GM10847 (cell line): ENCODE results near the gene MRPL53.

Experiments used
- POLR2A ChIP-seq: IDR thresholded peaks from 2 replicates; pipeline ENCODE4 v1.6.1; 2011; ENCODE audit not compliant: insufficient read length; ENCODE audit errors: extremely low read depth

MRPL53 gene

DNA sequence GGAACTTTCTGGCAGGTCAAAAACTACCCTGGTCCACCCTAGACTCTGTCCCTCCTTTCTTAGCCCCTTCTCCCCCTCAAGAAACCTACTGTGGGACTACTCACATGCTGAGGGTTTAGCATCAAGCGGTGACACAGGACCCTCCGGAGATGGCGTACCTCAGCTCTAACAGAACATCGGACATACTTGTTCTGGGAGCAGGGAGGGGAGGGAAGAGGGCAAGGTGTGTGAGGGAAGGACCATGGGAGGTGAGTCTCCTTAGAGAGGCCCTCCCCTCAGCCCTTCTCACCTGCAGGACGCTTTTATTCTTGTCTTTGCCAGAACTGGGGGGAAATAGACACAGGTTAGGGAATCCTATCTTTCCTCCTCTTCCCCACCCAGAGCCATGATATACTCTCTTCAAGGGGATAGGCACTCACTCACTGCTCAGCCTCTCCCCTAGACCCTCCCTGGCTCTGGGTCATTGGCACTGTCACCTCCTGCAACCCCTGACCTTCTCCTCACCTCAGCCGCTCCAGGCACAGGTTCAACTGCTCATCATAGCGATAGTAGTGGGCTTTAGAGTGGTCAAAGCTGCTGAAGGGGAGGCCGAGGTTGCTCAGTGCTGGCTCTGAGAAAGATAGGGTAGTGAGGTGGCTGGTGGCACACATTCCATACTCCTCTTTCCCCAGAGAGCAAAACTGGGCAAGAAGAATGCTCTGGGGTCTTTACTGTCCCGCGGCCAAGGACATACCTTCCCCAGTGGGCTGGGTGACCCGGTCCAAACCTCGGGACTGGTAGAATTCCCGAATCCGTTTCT, 33.2 kb upstream of the MRPL53 start:
- TF ChIP-seq POLR2A = no peak

DNA sequence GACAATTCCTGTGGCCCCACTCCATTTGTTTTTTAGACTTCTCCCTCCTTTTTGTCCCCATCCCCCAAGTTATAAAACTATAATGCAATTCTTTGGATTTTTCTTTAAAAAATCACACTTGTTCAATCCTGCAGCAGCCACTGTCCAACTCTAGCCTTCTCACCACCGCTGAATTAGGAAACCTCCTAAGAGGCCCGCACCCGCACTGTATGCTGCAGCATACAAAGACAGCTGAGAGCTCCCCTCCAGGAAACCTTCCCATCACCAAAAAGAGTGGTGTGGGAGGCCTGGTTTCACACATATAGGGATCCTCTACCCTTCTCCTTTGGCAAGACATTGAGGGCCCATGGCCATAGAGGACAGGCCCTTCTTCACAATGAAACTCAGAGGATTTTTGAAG, 32.1 kb upstream of the MRPL53 start:
- TF ChIP-seq POLR2A = no peak

DNA sequence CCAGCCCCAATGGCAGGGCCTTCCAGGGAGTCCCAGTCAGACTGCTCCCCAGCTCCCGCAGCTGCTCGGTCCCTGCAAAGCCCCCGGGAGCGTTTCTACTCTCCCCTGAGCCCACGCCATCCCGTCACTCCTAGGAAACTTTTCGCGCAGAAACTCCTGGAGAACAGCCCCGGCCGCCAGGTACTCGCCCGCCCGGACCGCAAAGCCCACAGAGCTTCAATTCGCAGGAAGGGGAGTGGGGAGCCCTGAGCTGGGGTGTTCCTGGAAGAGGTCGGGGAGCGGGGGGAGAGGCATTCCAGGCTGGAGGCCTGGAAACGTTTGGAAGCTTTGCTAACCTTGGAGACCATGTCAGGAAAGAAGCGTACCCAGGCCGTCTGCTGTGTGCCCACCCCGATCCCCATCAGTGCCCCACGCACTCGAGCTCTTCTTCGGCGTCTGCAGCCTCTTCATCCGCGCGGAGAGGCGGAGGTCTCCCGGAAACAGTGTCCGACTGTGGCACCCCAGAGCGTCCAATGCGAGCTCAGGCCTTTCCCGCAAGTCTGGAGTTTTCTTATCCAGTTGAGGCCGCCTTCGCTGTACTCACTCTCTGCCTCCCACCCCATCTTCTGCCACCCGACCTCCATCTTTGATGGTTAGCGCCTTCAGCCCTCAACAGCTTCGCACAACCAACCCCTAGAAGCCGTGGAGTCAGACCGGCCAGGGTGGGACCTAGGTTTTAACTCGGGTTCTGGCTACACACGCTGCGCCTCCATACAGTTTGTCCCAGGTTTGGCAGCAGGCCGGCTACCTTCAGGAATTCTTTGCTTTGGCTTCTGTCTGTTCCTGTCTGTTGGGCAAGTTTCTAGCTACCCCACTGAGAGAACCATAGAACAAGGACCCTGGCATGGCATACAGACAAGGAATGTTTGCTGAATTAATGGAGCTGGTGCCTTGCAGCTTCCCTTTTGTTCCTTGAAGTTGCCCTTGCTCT, 31.3 kb upstream of the MRPL53 start:
- TF ChIP-seq POLR2A = no peak

DNA sequence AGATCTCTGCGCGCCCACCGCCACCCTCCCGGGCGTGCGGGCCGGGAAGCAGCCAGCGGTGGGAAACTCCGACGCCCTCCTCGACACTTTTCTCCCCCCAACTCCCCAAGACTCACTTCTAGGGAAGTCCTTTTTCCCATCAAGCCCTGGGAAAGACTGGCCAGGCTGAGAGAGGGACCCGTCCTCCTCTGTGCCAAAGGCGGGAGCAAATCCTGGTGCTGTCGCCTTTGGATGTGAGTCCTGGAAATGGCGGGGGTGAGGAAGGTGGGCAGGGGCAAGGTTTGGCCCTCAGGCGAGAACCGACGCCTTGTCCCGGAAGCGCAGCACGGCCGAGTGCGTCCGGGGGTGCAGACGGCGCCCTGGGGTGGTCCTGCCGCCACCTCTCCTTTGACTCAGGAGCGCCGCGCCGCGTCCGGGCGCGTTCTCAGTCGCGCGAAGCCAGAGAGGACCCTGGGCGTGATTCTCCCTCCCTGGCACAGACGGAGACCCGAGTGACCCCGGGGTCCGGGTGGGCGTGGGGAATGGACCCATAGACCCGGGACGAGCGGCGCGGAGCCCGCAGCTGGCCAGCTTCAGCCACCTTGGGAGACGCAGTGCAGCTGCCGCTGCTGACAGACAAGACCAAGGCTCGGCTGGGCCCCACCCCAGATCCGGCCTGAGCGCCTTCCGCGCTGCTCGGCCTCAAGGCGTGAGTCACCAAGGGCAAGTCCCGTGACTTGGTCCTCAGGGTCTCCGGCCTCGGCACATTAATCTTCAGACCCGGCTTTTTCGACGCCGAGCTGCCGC, 30.4 kb upstream of the MRPL53 start:
- peak; percentile 42 for TF ChIP-seq POLR2A

DNA sequence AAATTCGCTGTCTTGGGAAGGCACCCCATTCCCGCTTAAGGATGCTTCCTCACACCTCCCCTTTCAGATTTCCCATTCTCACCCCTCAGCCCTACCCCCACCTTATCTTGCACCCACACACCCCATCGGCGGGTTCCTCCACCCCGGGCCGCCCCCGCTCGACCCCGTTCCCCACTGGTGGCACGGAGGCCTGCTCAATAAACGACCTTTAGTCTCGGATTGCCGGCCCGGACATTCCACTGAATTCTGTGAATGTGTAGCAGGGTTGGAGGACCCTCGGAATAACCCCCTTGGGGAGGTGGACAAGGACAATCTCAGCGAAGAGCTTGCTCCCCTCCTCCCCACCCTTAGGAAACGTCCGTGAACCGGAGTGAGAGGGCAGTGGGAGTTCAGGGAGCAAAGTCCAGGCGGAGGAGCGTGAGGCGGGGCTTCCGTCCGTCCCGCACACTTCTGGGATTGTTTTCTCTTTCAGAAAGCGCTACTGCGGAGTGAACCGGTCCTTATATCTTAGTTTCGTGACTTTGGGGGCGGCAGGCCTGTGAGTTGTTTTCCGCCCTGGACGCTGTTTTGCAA, 29.8 kb upstream of the MRPL53 start:
- no peak for TF ChIP-seq POLR2A

DNA sequence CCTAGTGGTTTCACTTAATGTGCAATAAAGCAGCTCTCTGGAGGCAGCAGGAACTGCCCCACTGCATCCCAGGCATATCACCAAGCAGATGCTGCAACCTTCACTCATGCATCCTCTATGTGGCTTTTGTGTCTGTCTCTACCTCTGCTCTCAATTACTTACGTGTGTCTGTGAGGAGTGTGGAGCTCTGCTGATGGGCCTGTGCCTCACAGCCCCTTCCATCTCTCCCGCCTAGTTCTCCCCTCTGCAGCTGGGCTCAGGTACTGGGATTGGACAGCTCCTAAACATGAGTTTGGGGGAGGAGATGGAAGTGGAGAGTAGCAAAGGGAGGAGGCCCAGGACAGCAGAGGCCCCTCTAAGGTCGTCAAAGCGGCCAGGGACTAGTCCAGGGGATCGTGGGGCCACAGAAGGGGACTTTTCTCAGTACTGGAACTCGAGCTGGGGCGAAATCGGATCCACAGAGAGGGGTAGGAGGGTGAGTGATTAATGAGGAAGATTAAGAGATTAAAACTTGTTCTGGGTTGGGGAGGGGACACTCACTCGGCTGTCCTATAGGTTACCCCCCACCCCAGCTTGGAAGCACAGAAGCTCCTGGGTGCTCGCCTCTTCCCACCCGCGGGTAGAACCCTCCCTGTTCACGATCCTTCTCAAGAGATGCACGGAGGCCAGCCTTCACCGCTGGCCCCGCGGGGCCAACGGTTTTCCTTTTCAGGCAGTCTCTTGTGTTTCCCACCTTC, 29.0 kb upstream of the MRPL53 start:
- no peak for TF ChIP-seq POLR2A

DNA sequence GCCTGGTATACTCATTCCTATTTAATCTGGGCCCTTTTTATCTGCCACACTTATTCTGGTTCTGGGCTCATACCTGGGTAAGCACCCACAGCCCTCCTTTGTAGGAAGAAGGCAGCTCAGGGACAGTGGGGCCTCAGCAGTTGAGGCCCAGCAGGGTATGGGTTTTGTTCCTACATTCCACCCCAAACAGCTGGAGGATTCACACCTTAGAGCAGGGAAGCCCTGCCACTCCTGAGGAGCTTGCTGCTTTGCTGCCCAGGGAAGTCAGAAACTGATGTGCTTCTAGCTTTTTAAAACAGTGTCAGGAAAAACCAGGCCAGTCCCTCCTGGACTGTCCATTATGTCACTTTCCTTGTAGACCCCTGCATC, 28.1 kb upstream of the MRPL53 start:
- no peak for TF ChIP-seq POLR2A

DNA sequence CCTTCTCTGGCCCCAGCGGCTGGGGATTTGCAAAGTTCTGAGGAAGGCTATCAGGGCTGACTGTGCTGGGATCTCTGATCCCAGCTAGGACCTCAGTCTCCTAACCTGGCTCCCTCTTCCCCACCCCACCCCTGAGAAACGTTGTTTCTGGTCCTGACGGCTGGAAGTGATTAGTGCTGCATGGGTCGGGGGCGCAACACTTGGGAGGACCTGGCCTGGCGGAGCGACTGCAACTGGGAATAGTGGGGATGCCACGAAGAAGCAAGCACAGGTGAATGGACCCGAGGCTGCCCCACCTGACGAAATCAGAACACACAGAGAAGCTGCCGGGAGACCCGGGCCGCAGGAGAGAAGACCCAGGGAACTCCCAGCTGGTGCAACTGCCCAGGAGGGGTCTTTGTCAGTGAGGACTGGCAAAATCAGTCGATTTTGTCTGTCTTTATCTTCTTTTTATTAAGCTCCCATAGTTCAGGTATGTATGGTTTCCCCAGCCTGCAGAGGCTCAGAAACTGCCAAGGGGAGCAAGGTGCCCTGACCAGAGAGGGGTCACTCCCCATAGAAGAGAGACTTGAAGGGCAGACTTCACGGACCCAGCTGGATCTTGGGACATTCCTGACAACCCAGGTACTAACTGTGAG, 27.6 kb upstream of the MRPL53 start:
- no peak for TF ChIP-seq POLR2A

DNA sequence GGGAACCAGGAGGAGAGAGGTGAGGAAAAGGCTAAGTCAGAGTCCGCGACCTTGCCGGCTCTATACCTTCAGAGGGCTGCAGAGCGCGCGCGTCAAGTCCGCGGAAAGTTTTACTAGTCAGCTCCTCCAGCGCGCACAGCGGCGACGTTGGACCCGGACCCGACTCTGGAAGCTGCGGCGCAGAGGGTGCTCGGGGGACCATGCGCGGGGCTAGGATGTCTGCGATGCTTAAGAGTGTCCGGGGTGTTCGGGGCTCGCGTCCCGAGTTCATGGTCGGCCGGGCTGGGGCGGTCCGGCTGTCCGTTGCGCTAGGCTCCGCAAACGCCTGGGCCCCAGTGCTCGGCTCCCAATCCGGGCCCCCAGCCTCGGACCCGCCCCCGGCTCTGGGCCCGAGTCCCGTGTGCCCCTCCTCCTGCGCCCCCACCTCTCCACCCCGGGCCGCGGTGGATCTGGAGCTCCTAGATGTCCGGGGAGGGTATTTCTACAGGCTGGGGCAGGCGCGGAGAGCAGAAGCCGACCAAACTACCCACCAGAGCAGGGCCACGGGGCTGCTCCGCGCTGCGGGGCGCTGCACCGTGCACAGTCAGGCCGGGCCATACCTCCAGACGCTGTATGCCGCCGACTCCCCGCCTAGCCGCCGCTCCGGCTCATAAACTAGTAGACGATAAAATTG, 26.9 kb upstream of the MRPL53 start, which contains the start of gene LBX2:
Gene LBX2 (minus strand): TSS at position 337 of the 673 bp plus-strand sequence. CDS start 66 bp downstream, at position 271.
- TF ChIP-seq POLR2A = no peak

DNA sequence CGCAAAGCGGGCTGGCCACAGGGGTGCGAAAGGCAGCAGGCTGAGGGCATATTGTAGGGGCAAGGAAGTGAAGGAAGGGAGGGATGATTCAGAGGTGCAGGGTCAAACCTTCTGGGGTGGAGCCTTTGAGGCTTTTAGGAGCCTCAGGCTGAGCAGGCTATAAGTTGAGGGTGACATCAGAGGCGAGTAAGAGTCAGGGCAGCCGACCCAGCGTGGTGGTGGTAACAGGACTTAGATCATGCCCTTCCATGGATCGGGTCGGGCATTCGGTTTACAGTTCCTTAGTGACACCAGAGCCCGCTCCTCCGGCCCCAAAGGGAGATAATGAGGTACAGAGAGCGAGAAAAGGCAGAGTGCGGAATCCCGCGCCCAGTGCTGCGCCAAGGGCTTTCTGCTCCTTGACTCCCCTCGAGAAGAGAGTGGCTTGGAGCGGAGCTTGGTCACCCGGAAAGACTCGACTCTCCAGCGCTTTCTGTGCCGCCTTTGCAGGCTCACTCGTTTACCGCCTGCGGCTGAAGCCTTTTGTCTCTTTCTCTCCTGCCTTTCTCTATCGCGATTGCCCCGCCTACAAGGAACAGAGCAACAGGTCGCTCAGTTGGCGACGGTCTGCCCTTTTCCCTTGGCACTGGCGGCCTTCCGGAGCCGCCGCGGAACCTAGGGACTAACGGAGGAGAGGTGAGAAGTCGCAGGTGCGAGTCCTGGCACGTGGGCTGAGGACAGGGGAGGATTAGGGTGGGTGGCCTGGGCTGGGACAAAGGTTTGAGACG, 26.2 kb upstream of the MRPL53 start:
- no peak for TF ChIP-seq POLR2A

DNA sequence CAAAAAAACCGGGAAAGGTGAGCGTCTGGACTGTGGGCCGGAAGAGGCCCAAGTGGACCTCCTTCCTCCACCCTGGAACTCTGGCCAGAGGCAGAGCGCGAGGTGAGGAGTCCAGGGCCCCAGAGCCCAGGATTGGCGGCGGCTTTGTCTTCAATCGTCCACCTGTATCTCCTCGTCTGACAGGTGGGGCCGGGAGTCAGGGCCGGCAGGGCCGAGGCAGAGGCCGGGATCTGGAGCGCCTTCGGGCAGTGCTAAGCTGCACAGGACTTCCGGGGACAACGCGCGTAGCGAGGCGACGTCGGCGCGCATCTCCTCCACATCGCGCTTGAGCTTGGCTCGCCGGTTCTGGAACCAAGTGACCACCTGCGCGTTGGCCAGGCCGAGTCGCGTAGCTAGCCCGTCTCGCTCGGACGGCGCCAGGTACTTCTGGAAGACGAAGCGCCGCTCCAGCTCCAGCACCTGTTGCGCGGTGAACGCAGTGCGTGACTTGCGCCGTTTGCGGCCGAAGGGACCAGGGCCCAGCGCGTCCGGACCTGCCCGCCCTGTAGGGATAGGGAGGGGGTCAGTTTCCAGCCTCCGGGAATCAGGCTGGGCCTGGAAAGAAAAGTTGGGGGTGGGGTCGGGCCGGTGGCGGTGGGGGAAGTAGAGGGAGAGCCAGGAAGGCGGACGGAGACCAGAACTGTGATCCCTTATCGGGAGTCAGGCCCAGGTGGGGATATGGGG, 25.5 kb upstream of the MRPL53 start:
- TF ChIP-seq POLR2A = no peak
